ENCODE measurements around the gene STX2.
A peak's percentile ranks its signal among the peaks of the same experiment; 100 is the strongest.
"Not testable (repeated sequence)": the region's sequence is repeated elsewhere in the genome, so short reads cannot be mapped to it uniquely, and the experiment has no call there.

The STX2 gene

GRCh38 chr12:130764475-130765185 lies 74.4 kb downstream of the STX2 start:
- no peak for DNase-seq (ENCODE audit: low read depth in 2 of 2)

GRCh38 chr12:130764073-130764472 lies 75.0 kb downstream of the STX2 start:
- DNase-seq (ENCODE audit: low read depth in 2 of 2) = no peak

- DNase-seq (ENCODE audit: low read depth in 2 of 2) = no peak
Observed at GRCh38 chr12:130762319-130762675, 76.8 kb downstream of the STX2 start.

GRCh38 chr12:130761537-130762318 lies 77.3 kb downstream of the STX2 start:
- no peak for DNase-seq (ENCODE audit: low read depth in 2 of 2)

- no peak for DNase-seq (ENCODE audit: low read depth in 2 of 2)
Observed at GRCh38 chr12:130754234-130754901, 84.7 kb downstream of the STX2 start.

GRCh38 chr12:130752692-130753230 lies 86.3 kb downstream of the STX2 start:
- DNase-seq (ENCODE audit: low read depth in 2 of 2) = no peak

GRCh38 chr12:130752037-130752436 lies 87.0 kb downstream of the STX2 start:
- DNase-seq (ENCODE audit: low read depth in 2 of 2) = not testable (repeated sequence)

GRCh38 chr12:130748786-130749185 lies 90.3 kb downstream of the STX2 start:
- no peak for DNase-seq (ENCODE audit: low read depth in 2 of 2)

- DNase-seq (ENCODE audit: low read depth in 2 of 2) = peak; percentile 29 to 40
Observed at GRCh38 chr12:130747867-130748740, 90.9 kb downstream of the STX2 start.

- DNase-seq (ENCODE audit: low read depth in 2 of 2) = no peak
Observed at GRCh38 chr12:130746546-130746945, 92.5 kb downstream of the STX2 start.

- DNase-seq (ENCODE audit: low read depth in 2 of 2) = no peak
Observed at GRCh38 chr12:130745921-130746320, 93.1 kb downstream of the STX2 start.

- DNase-seq (ENCODE audit: low read depth in 2 of 2) = no peak
Observed at GRCh38 chr12:130744274-130744673, 94.8 kb downstream of the STX2 start.

- no peak for DNase-seq (ENCODE audit: low read depth in 2 of 2)
Observed at GRCh38 chr12:130743606-130744005, 95.4 kb downstream of the STX2 start.

GRCh38 chr12:130743176-130743575 lies 95.9 kb downstream of the STX2 start:
- no peak for DNase-seq (ENCODE audit: low read depth in 2 of 2)

GRCh38 chr12:130742716-130743115 lies 96.3 kb downstream of the STX2 start:
- no peak for DNase-seq (ENCODE audit: low read depth in 2 of 2)

GRCh38 chr12:130742112-130742511 lies 96.9 kb downstream of the STX2 start:
- no peak for DNase-seq (ENCODE audit: low read depth in 2 of 2)
